ENCODE results near the gene OR2A12. TPM values are rescaled to one million over a fixed set of nuclear protein-coding genes. Genes with fewer than 3 reads are reported as not detected.

The OR2A12 gene
- total and polyA plus RNA-seq, 4 donors: not detected

DNA sequence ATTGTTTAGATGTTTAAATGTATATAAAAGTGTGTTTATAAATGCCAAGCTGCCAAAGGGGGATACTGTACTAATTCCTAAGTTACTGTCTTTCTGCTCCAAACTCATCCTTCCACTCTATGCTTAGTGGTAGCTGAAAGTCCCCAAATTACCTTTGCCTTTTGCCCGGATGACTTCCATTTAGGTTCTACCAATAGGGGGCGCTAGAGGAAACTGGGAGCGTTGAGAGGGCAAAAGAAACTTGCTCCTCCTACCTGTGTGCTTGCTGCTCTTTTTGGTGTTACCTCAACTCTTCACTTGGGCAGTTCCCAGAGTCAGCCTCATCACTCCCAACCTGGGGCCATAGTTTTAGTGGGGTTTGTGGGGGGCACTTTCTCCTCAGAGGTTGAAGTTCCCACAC, 22.4 kb upstream of the OR2A12 start:
- Histone ChIP-seq H3K4me3 (ENCODE audit: low read length in 2 of 2) (no peak overlapping the region), H3K27me3 (ENCODE audit: control insufficient read depth in 1 of 2, insufficient read depth in 2 of 2, low read length in 1 of 2) (peaks cover 0 to 1% of the 10 kb centered on the region in 2 donors), H3K36me3 (ENCODE audit: control insufficient read depth in 1 of 2, insufficient read depth in 2 of 2, low read length in 1 of 2) (no peaks in the 10 kb centered on the region), H3K27ac (ENCODE audit: low read depth in 1 of 2, low read length in 2 of 2) (no peak overlapping the region), H3K4me1 (ENCODE audit: control insufficient read depth in 1 of 2, insufficient read depth in 2 of 2, low read length in 2 of 2) (no peaks in the 10 kb centered on the region), H3K9me3 (ENCODE audit: control insufficient read depth, low read length) (peaks cover 7% of the 10 kb centered on the region)
- WGBS, 2 donors: 32 to 42% methylated on average over 3 of the region's 3 CpGs
- intact Hi-C loops (cut with DNase I): no loop called here
- ATAC-seq (ENCODE audit: low FRiP score) (no peak), DNase-seq (no peak)

DNA sequence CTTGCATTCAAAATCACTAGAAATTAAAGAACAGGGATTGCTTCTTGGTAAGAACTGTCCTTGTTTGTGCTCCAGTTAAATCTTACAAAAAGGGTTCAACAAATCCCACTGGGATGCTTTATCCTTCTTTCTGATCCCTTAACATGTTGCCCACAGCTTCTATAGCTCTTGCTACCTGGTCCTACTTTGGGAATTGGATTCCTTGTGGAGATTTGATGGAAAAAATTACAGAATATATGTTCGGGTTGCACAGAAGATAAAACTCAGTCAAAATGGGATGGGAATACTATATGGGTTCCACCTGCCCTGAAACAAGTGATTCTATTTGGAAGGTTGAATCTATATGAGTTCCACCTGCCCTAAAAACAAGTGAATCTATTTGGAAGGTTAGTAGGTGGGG, 16.6 kb upstream of the OR2A12 start, which contains the start of gene OR2A25:
OR2A25 (plus strand) TSS at position 301 of the 400 bp plus-strand sequence. CDS start 4,409 bp downstream, outside the sequence.
- H3K27me3 ChIP-seq (ENCODE audit: control insufficient read depth in 1 of 2, insufficient read depth in 2 of 2, low read length in 1 of 2): no peaks in the 10 kb centered on the region
- WGBS, 2 donors: 70 to 73% methylated on average over 1 of the region's 1 CpG
- H3K27ac ChIP-seq (ENCODE audit: low read depth in 1 of 2, low read length in 2 of 2): no peak within 1 kb of the TSS
- no peaks in the 10 kb centered on the region for H3K4me1 ChIP-seq (ENCODE audit: control insufficient read depth in 1 of 2, insufficient read depth in 2 of 2, low read length in 2 of 2)
- no peak for DNase-seq
- ATAC-seq (ENCODE audit: low FRiP score): no peak
- H3K9me3 ChIP-seq (ENCODE audit: control insufficient read depth, low read length): no peaks in the 10 kb centered on the region
- intact Hi-C loops (cut with DNase I): no loop called here
- H3K4me3 ChIP-seq (ENCODE audit: low read length in 2 of 2): no peak within 1 kb of the TSS
- no peaks in the 10 kb centered on the region for H3K36me3 ChIP-seq (ENCODE audit: control insufficient read depth in 1 of 2, insufficient read depth in 2 of 2, low read length in 1 of 2)

DNA sequence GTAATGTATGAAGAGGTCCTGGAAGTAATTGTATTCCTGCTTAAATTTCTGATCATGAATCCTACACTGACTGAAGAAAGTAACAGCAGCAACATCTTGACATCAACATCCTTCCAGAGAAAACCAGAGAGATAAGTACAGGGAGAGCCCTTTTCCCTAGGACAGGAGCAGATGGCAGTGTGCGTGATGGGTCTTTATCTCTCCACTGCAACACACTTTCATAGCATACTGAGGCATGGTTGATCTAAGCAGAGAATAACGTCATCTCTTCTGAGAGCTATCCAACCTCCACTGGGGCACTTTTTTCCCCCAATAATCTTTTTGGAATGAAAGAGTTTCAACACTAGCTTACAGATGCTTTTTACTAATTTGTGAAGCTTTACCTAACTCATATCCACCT, 16.1 kb upstream of the OR2A12 start:
- no peaks in the 10 kb centered on the region for H3K36me3 ChIP-seq (ENCODE audit: control insufficient read depth in 1 of 2, insufficient read depth in 2 of 2, low read length in 1 of 2)
- H3K9me3 ChIP-seq (ENCODE audit: control insufficient read depth, low read length): no peaks in the 10 kb centered on the region
- no peak for ATAC-seq (ENCODE audit: low FRiP score)
- no peaks in the 10 kb centered on the region for H3K4me1 ChIP-seq (ENCODE audit: control insufficient read depth in 1 of 2, insufficient read depth in 2 of 2, low read length in 2 of 2)
- 64 to 69% methylated on average over 2 of the region's 2 CpGs for WGBS, 2 donors
- H3K27ac ChIP-seq (ENCODE audit: low read depth in 1 of 2, low read length in 2 of 2): no peak overlapping the region
- no peak for DNase-seq
- H3K27me3 ChIP-seq (ENCODE audit: control insufficient read depth in 1 of 2, insufficient read depth in 2 of 2, low read length in 1 of 2): no peaks in the 10 kb centered on the region
- intact Hi-C loops (cut with DNase I): no loop called here
- no peak overlapping the region for H3K4me3 ChIP-seq (ENCODE audit: low read length in 2 of 2)

DNA sequence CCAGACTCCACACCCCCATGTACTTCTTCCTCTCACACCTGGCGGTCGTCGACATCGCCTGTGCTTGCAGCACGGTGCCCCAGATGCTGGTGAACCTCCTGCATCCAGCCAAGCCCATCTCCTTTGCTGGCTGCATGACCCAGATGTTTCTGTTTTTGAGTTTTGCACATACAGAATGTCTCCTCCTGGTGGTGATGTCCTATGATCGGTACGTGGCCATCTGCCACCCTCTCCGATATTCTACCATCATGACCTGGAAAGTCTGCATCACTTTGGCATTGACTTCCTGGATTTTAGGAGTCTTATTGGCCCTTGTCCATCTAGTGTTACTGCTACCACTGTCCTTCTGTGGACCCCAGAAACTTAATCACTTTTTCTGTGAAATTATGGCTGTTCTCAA, 11.7 kb upstream of the OR2A12 start:
- H3K4me3 ChIP-seq (ENCODE audit: low read length in 2 of 2): no peak overlapping the region
- no peaks in the 10 kb centered on the region for H3K4me1 ChIP-seq (ENCODE audit: control insufficient read depth in 1 of 2, insufficient read depth in 2 of 2, low read length in 2 of 2)
- H3K27ac ChIP-seq (ENCODE audit: low read depth in 1 of 2, low read length in 2 of 2): no peak overlapping the region
- DNase-seq: no peak
- intact Hi-C loops (cut with DNase I): no loop called here
- no peaks in the 10 kb centered on the region for H3K36me3 ChIP-seq (ENCODE audit: control insufficient read depth in 1 of 2, insufficient read depth in 2 of 2, low read length in 1 of 2)
- H3K9me3 ChIP-seq (ENCODE audit: control insufficient read depth, low read length): no peaks in the 10 kb centered on the region
- no peaks in the 10 kb centered on the region for H3K27me3 ChIP-seq (ENCODE audit: control insufficient read depth in 1 of 2, insufficient read depth in 2 of 2, low read length in 1 of 2)
- ATAC-seq (ENCODE audit: low FRiP score): no peak
- 90 to 92% methylated on average over 8 of the region's 8 CpGs for WGBS, 2 donors

DNA sequence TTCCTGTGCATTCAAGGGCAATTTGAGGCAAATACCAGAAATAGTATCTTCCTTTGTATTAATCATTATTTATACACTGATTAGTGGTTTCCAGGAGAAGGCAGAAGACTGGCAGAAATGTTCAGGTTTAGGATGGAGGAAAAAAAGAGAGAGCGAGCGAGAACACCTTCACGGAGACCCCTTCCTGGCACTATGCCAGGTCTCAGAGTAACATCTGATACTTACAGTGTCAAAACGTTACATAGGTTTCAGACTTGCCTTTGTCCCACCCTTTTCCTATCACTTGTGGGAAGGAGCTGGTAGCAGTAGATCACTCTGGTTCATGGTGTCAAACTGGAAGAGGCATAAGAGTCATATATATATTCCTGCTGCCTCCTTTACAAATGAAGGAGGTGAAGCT, 652 bp downstream of the OR2A12 start:
- intact Hi-C loops (cut with DNase I): no loop called here
- no peaks in the 10 kb centered on the region for H3K9me3 ChIP-seq (ENCODE audit: control insufficient read depth, low read length)
- H3K4me3 ChIP-seq (ENCODE audit: low read length in 2 of 2): no peak overlapping the region
- ATAC-seq (ENCODE audit: low FRiP score): no peak
- no peaks in the 10 kb centered on the region for H3K27me3 ChIP-seq (ENCODE audit: control insufficient read depth in 1 of 2, insufficient read depth in 2 of 2, low read length in 1 of 2)
- no peaks in the 10 kb centered on the region for H3K4me1 ChIP-seq (ENCODE audit: control insufficient read depth in 1 of 2, insufficient read depth in 2 of 2, low read length in 2 of 2)
- DNase-seq: no peak
- no peaks in the 10 kb centered on the region for H3K36me3 ChIP-seq (ENCODE audit: control insufficient read depth in 1 of 2, insufficient read depth in 2 of 2, low read length in 1 of 2)
- no peak overlapping the region for H3K27ac ChIP-seq (ENCODE audit: low read depth in 1 of 2, low read length in 2 of 2)
- WGBS, 2 donors: 62 to 63% methylated on average over 4 of the region's 4 CpGs

DNA sequence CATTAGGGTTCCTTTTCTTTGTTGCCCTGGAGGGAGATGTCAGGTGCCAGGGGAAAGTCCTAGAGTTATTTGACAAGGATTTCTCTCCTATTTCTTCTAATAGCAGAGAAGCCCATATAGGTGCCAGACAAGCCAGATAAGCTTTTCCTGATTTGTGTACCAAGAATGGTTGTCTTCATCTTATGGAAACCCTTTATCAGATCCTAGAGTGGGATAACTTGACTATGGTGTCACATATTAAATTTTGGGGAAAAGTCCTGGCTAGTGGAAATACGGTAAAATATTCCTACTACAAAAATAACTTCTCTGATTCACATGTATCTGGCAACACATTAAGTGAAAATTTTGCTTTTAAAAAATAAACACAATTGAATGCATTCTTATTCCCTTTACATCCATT, 1.2 kb downstream of the OR2A12 start:
- DNase-seq: no peak
- ATAC-seq (ENCODE audit: low FRiP score): no peak
- H3K27me3 ChIP-seq (ENCODE audit: control insufficient read depth in 1 of 2, insufficient read depth in 2 of 2, low read length in 1 of 2): no peaks in the 10 kb centered on the region
- WGBS, 2 donors: 5 to 12% methylated on average over 1 of the region's 1 CpG
- H3K4me3 ChIP-seq (ENCODE audit: low read length in 2 of 2): no peak overlapping the region
- no peaks in the 10 kb centered on the region for H3K9me3 ChIP-seq (ENCODE audit: control insufficient read depth, low read length)
- no peak overlapping the region for H3K27ac ChIP-seq (ENCODE audit: low read depth in 1 of 2, low read length in 2 of 2)
- H3K4me1 ChIP-seq (ENCODE audit: control insufficient read depth in 1 of 2, insufficient read depth in 2 of 2, low read length in 2 of 2): no peaks in the 10 kb centered on the region
- no peaks in the 10 kb centered on the region for H3K36me3 ChIP-seq (ENCODE audit: control insufficient read depth in 1 of 2, insufficient read depth in 2 of 2, low read length in 1 of 2)
- intact Hi-C loops (cut with DNase I): no loop called here

DNA sequence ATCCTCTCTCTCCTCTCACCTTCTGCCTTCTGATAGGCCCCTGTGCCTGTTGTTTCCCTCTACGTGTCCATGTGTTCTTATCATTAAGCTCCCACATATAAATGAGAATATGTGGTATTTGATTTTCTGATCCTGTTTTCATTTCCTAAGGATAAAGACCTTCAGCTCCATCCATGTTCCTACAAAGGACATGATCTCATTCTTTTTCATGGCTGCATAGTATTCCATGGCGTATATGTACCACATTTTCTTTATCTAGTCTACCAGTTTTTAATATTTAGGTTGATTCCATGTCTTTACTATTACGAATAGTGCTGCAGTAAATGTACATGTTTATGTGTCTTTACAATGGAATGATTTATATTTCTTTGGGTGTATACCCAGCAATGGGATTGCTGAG, 4.6 kb downstream of the OR2A12 start:
- Histone ChIP-seq H3K4me3 (ENCODE audit: low read length in 2 of 2) (no peak overlapping the region), H3K27ac (ENCODE audit: low read depth in 1 of 2, low read length in 2 of 2) (no peak overlapping the region), H3K27me3 (ENCODE audit: control insufficient read depth in 1 of 2, insufficient read depth in 2 of 2, low read length in 1 of 2) (no peaks in the 10 kb centered on the region), H3K36me3 (ENCODE audit: control insufficient read depth in 1 of 2, insufficient read depth in 2 of 2, low read length in 1 of 2) (no peaks in the 10 kb centered on the region), H3K4me1 (ENCODE audit: control insufficient read depth in 1 of 2, insufficient read depth in 2 of 2, low read length in 2 of 2) (no peaks in the 10 kb centered on the region), H3K9me3 (ENCODE audit: control insufficient read depth, low read length) (peaks cover under 1% of the 10 kb centered on the region)
- intact Hi-C loops (cut with DNase I): no loop called here
- no peak for DNase-seq
- no peak for ATAC-seq (ENCODE audit: low FRiP score)
- 88 to 92% methylated on average over 3 of the region's 3 CpGs for WGBS, 2 donors

DNA sequence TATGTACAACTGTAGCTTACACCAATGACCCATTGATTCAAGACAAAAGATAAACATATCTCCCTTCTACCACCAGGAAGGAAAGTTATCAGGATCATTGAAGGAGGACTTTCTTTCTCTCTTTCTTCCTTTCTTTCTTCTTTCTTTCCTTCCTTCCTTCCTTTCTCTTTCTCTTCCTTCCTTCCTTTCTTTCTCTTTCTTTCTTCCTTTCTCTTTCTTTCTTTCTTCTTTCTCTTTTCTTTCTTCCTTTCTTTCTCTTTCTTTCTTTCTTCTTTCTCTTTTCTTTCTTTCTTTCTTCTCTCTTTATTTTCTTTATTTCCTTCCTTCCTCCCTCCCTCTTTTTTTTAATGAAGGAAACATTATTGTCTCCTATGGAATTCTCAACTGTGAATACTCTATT, 12.7 kb downstream of the OR2A12 start:
- intact Hi-C loops (cut with DNase I): no loop called here
- no peak overlapping the region for H3K4me3 ChIP-seq (ENCODE audit: low read length in 2 of 2)
- no peak for ATAC-seq (ENCODE audit: low FRiP score)
- H3K27me3 ChIP-seq (ENCODE audit: control insufficient read depth in 1 of 2, insufficient read depth in 2 of 2, low read length in 1 of 2): no peaks in the 10 kb centered on the region
- H3K9me3 ChIP-seq (ENCODE audit: control insufficient read depth, low read length): peaks cover 2% of the 10 kb centered on the region
- DNase-seq: no peak
- no peaks in the 10 kb centered on the region for H3K36me3 ChIP-seq (ENCODE audit: control insufficient read depth in 1 of 2, insufficient read depth in 2 of 2, low read length in 1 of 2)
- no peaks in the 10 kb centered on the region for H3K4me1 ChIP-seq (ENCODE audit: control insufficient read depth in 1 of 2, insufficient read depth in 2 of 2, low read length in 2 of 2)
- no peak overlapping the region for H3K27ac ChIP-seq (ENCODE audit: low read depth in 1 of 2, low read length in 2 of 2)

DNA sequence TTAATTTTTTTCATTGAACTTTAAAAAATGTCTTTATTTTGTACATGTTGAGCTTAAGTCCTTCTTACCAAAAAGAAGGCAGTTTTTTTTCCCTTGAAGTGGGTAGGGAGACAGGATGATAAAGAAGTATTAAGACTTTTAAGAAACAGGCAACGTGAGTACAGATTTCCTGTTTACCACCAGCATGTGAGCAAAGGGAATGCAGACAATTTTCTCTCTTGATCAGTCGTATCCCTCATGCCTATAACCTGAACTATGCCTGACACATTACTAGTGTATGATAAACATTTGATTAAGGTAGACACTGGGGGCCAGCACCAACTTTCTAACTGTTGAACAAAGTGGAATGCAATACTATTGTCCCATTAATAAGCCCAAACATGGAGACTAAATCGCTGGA, 14.5 kb downstream of the OR2A12 start:
- Histone ChIP-seq H3K27ac (ENCODE audit: low read depth in 1 of 2, low read length in 2 of 2) (no peak overlapping the region), H3K4me1 (ENCODE audit: control insufficient read depth in 1 of 2, insufficient read depth in 2 of 2, low read length in 2 of 2) (no peaks in the 10 kb centered on the region), H3K36me3 (ENCODE audit: control insufficient read depth in 1 of 2, insufficient read depth in 2 of 2, low read length in 1 of 2) (no peaks in the 10 kb centered on the region), H3K4me3 (ENCODE audit: low read length in 2 of 2) (no peak overlapping the region), H3K27me3 (ENCODE audit: control insufficient read depth in 1 of 2, insufficient read depth in 2 of 2, low read length in 1 of 2) (no peaks in the 10 kb centered on the region), H3K9me3 (ENCODE audit: control insufficient read depth, low read length) (peaks cover 2% of the 10 kb centered on the region)
- WGBS, 2 donors: 52 to 61% methylated on average over 3 of the region's 3 CpGs
- DNase-seq (no peak), ATAC-seq (ENCODE audit: low FRiP score) (no peak)
- intact Hi-C loops (cut with DNase I): no loop called here

Measured in aorta (tissue), 5 donors.